ENCODE data around the gene SPATA22.
"Not testable (repeated sequence)": the region's sequence is repeated elsewhere in the genome, so short reads cannot be mapped to it uniquely, and the experiment has no call there.

The SPATA22 gene

GRCh38 chr17:3471599-3471998, at the start of gene SPATA22:
Gene SPATA22 (minus strand): TSS chr17:3471819. CDS start chr17:3469325, 2,494 bp downstream.
- Mint-ChIP-seq H3K4me1 (ENCODE audit: low read depth) (peaks cover 6% of the 10 kb centered on the region), H3K9me3 (no peaks in the 10 kb centered on the region), H3K36me3 (ENCODE audit: low read depth) (no peaks in the 10 kb centered on the region), H3K27me3 (no peaks in the 10 kb centered on the region), H3K4me3 (no peak within 1 kb of the TSS), H3K27ac (no peak within 1 kb of the TSS)
- intact Hi-C loops (cut with micrococcal nuclease): no loop called here

GRCh38 chr17:3519472-3519871, 47.9 kb upstream of the SPATA22 start:
- H3K4me3 Mint-ChIP-seq; intact Hi-C loops (cut with micrococcal nuclease); H3K9me3 Mint-ChIP-seq; H3K4me1 Mint-ChIP-seq (ENCODE audit: low read depth); H3K27me3 Mint-ChIP-seq; H3K27ac Mint-ChIP-seq; H3K36me3 Mint-ChIP-seq (ENCODE audit: low read depth): not testable (repeated sequence)

- intact Hi-C loops (cut with micrococcal nuclease): no loop called here
- H3K27me3 Mint-ChIP-seq: peaks cover 2% of the 10 kb centered on the region
- H3K4me1 Mint-ChIP-seq (ENCODE audit: low read depth): no peaks in the 10 kb centered on the region
- no peaks in the 10 kb centered on the region for H3K9me3 Mint-ChIP-seq
- H3K27ac Mint-ChIP-seq: no peak overlapping the region
- no peak overlapping the region for H3K4me3 Mint-ChIP-seq
- H3K36me3 Mint-ChIP-seq (ENCODE audit: low read depth): no peaks in the 10 kb centered on the region
Observed at GRCh38 chr17:3514873-3515272, 43.3 kb upstream of the SPATA22 start.

- H3K9me3 Mint-ChIP-seq; H3K4me3 Mint-ChIP-seq; H3K27ac Mint-ChIP-seq; intact Hi-C loops (cut with micrococcal nuclease); H3K4me1 Mint-ChIP-seq (ENCODE audit: low read depth); H3K27me3 Mint-ChIP-seq; H3K36me3 Mint-ChIP-seq (ENCODE audit: low read depth): not testable (repeated sequence)
Observed at GRCh38 chr17:3514167-3514566, 42.5 kb upstream of the SPATA22 start.

GRCh38 chr17:3513305-3514035, 41.9 kb upstream of the SPATA22 start:
- no peaks in the 10 kb centered on the region for H3K4me1 Mint-ChIP-seq (ENCODE audit: low read depth)
- H3K27ac Mint-ChIP-seq: no peak overlapping the region
- no peak overlapping the region for H3K4me3 Mint-ChIP-seq
- intact Hi-C loops (cut with micrococcal nuclease): no loop called here
- H3K36me3 Mint-ChIP-seq (ENCODE audit: low read depth): no peaks in the 10 kb centered on the region
- H3K9me3 Mint-ChIP-seq: no peaks in the 10 kb centered on the region
- peaks cover 2% of the 10 kb centered on the region for H3K27me3 Mint-ChIP-seq

GRCh38 chr17:3512505-3513171, 41.0 kb upstream of the SPATA22 start:
- no peaks in the 10 kb centered on the region for H3K9me3 Mint-ChIP-seq
- H3K27ac Mint-ChIP-seq: no peak overlapping the region
- intact Hi-C loops (cut with micrococcal nuclease): no loop called here
- H3K4me3 Mint-ChIP-seq: no peak overlapping the region
- H3K36me3 Mint-ChIP-seq (ENCODE audit: low read depth): no peaks in the 10 kb centered on the region
- peaks cover 2% of the 10 kb centered on the region for H3K27me3 Mint-ChIP-seq
- H3K4me1 Mint-ChIP-seq (ENCODE audit: low read depth): no peaks in the 10 kb centered on the region

GRCh38 chr17:3511852-3512504, 40.4 kb upstream of the SPATA22 start:
- intact Hi-C loops (cut with micrococcal nuclease): no loop called here
- Mint-ChIP-seq H3K9me3 (no peaks in the 10 kb centered on the region), H3K36me3 (ENCODE audit: low read depth) (no peaks in the 10 kb centered on the region), H3K4me3 (no peak overlapping the region), H3K27me3 (peaks cover 2% of the 10 kb centered on the region), H3K27ac (no peak overlapping the region), H3K4me1 (ENCODE audit: low read depth) (no peaks in the 10 kb centered on the region)

GRCh38 chr17:3510090-3510489, 38.5 kb upstream of the SPATA22 start:
- H3K4me3 Mint-ChIP-seq: no peak overlapping the region
- H3K27me3 Mint-ChIP-seq: peaks cover 2% of the 10 kb centered on the region
- no peaks in the 10 kb centered on the region for H3K9me3 Mint-ChIP-seq
- intact Hi-C loops (cut with micrococcal nuclease): no loop called here
- no peaks in the 10 kb centered on the region for H3K4me1 Mint-ChIP-seq (ENCODE audit: low read depth)
- no peak overlapping the region for H3K27ac Mint-ChIP-seq
- no peaks in the 10 kb centered on the region for H3K36me3 Mint-ChIP-seq (ENCODE audit: low read depth)

GRCh38 chr17:3507869-3508268, 36.2 kb upstream of the SPATA22 start:
- intact Hi-C loops (cut with micrococcal nuclease): no loop called here
- H3K36me3 Mint-ChIP-seq (ENCODE audit: low read depth): no peaks in the 10 kb centered on the region
- no peaks in the 10 kb centered on the region for H3K4me1 Mint-ChIP-seq (ENCODE audit: low read depth)
- peaks cover 2% of the 10 kb centered on the region for H3K27me3 Mint-ChIP-seq
- H3K4me3 Mint-ChIP-seq: no peak overlapping the region
- H3K9me3 Mint-ChIP-seq: no peaks in the 10 kb centered on the region
- no peak overlapping the region for H3K27ac Mint-ChIP-seq

GRCh38 chr17:3507071-3507470, 35.5 kb upstream of the SPATA22 start:
- Mint-ChIP-seq H3K4me1 (ENCODE audit: low read depth) (no peaks in the 10 kb centered on the region), H3K9me3 (no peaks in the 10 kb centered on the region), H3K36me3 (ENCODE audit: low read depth) (no peaks in the 10 kb centered on the region), H3K27ac (no peak overlapping the region), H3K27me3 (peaks cover 2% of the 10 kb centered on the region), H3K4me3 (no peak overlapping the region)
- intact Hi-C loops (cut with micrococcal nuclease): no loop called here

GRCh38 chr17:3506054-3506453, 34.4 kb upstream of the SPATA22 start:
- no peaks in the 10 kb centered on the region for H3K9me3 Mint-ChIP-seq

GRCh38 chr17:3505008-3505407, 33.4 kb upstream of the SPATA22 start:
- H3K4me1 Mint-ChIP-seq (ENCODE audit: low read depth): no peaks in the 10 kb centered on the region
- H3K9me3 Mint-ChIP-seq: peaks cover 5% of the 10 kb centered on the region
- no peak overlapping the region for H3K4me3 Mint-ChIP-seq
- no peak overlapping the region for H3K27ac Mint-ChIP-seq
- H3K27me3 Mint-ChIP-seq: peaks cover 6% of the 10 kb centered on the region
- no peaks in the 10 kb centered on the region for H3K36me3 Mint-ChIP-seq (ENCODE audit: low read depth)
- intact Hi-C loops (cut with micrococcal nuclease): no loop called here

More at GRCh38 chr17:3506054-3506453, 34.4 kb upstream of the SPATA22 start:
- no peak overlapping the region for H3K27ac Mint-ChIP-seq
- intact Hi-C loops (cut with micrococcal nuclease): no loop called here
- H3K27me3 Mint-ChIP-seq: peaks cover 6% of the 10 kb centered on the region
- no peaks in the 10 kb centered on the region for H3K36me3 Mint-ChIP-seq (ENCODE audit: low read depth)
- no peak overlapping the region for H3K4me3 Mint-ChIP-seq
- no peaks in the 10 kb centered on the region for H3K4me1 Mint-ChIP-seq (ENCODE audit: low read depth)

- H3K4me3 Mint-ChIP-seq: no peak overlapping the region
Observed at GRCh38 chr17:3503285-3503684, 31.7 kb upstream of the SPATA22 start.

GRCh38 chr17:3502466-3502865, 30.8 kb upstream of the SPATA22 start:
- Mint-ChIP-seq H3K36me3 (ENCODE audit: low read depth) (no peaks in the 10 kb centered on the region), H3K27ac (no peak overlapping the region), H3K4me3 (no peak overlapping the region), H3K27me3 (peaks cover 6% of the 10 kb centered on the region), H3K4me1 (ENCODE audit: low read depth) (no peaks in the 10 kb centered on the region), H3K9me3 (peaks cover 5% of the 10 kb centered on the region)
- intact Hi-C loops (cut with micrococcal nuclease): no loop called here

More at GRCh38 chr17:3503285-3503684, 31.7 kb upstream of the SPATA22 start:
- Mint-ChIP-seq H3K4me1 (ENCODE audit: low read depth) (no peaks in the 10 kb centered on the region), H3K27me3 (peaks cover 6% of the 10 kb centered on the region), H3K9me3 (peaks cover 5% of the 10 kb centered on the region), H3K36me3 (ENCODE audit: low read depth) (no peaks in the 10 kb centered on the region), H3K27ac (no peak overlapping the region)
- intact Hi-C loops (cut with micrococcal nuclease): no loop called here

Data from dendritic cell treated with granulocyte-macrophage colony-stimulating factor and Interleukin-4, amounts not matched to agents 40 ng/mL and 50 ng/mL, for 4 days (primary cell).